ENCODE data around the gene FAT1.

The FAT1 gene

GRCh38 chr4:186599483-186599882 is 124.2 kb downstream of the FAT1 start:
- POLR2A ChIA-PET: no interaction called here
- CTCF ChIA-PET: no interaction called here
- no peak for DNase-seq (ENCODE audit: extremely low spot score)
- TF ChIP-seq FOXK2 (IDR thresholded peaks at IDR 0.05): no peak

- DNase-seq (ENCODE audit: extremely low spot score): no peak
- POLR2A ChIA-PET: no interaction called here
- TF ChIP-seq CTBP1 (IDR thresholded peaks at IDR 0.05; ENCODE audit: borderline replicate concordance) (no peak), ZNF384 (IDR thresholded peaks at IDR 0.05) (no peak), FOXK2 (IDR thresholded peaks at IDR 0.05) (no peak), FOXM1 (IDR thresholded peaks at IDR 0.05; ENCODE audit: borderline replicate concordance) (no peak), PKNOX1 (IDR thresholded peaks at IDR 0.05) (no peak), HDGF (IDR thresholded peaks at IDR 0.05; ENCODE audit: borderline replicate concordance) (no peak), ELF4 (IDR thresholded peaks at IDR 0.05) (no peak), TARDBP (IDR thresholded peaks at IDR 0.05) (no peak), NFRKB (IDR thresholded peaks at IDR 0.05) (no peak)
- CTCF ChIA-PET: no interaction called here
Measured at GRCh38 chr4:186598686-186599085, 125.0 kb downstream of the FAT1 start.

GRCh38 chr4:186596850-186597390 is 126.7 kb downstream of the FAT1 start:
- no peak for DNase-seq (ENCODE audit: extremely low spot score)
- POLR2A ChIA-PET: no interaction called here
- no peak for TF ChIP-seq ARNT (IDR thresholded peaks at IDR 0.05)
- no peak for TF ChIP-seq FOXM1 (IDR thresholded peaks at IDR 0.05; ENCODE audit: borderline replicate concordance)
- no peak for TF ChIP-seq LEF1 (IDR thresholded peaks at IDR 0.05; ENCODE audit: borderline replicate concordance)
- TF ChIP-seq SUZ12 (IDR thresholded peaks at IDR 0.05): no peak
- TF ChIP-seq FOXA1 (IDR thresholded peaks at IDR 0.05): no peak
- TF ChIP-seq CTBP1 (IDR thresholded peaks at IDR 0.05; ENCODE audit: borderline replicate concordance): no peak
- no peak for TF ChIP-seq FOXK2 (IDR thresholded peaks at IDR 0.05)
- TF ChIP-seq PKNOX1 (IDR thresholded peaks at IDR 0.05): no peak
- TF ChIP-seq L3MBTL2 (conservative IDR thresholded peaks at IDR 0.05): no peak
- TF ChIP-seq ZNF384 (IDR thresholded peaks at IDR 0.05): no peak
- TF ChIP-seq SP1 (IDR thresholded peaks at IDR 0.05): no peak
- no peak for TF ChIP-seq HDGF (IDR thresholded peaks at IDR 0.05; ENCODE audit: borderline replicate concordance)
- TF ChIP-seq NFRKB (IDR thresholded peaks at IDR 0.05): no peak
- no peak for TF ChIP-seq TARDBP (IDR thresholded peaks at IDR 0.05)
- TF ChIP-seq ELF4 (IDR thresholded peaks at IDR 0.05): no peak
- TF ChIP-seq BHLHE40 (IDR thresholded peaks at IDR 0.05; ENCODE audit: borderline replicate concordance): no peak
- CTCF ChIA-PET: no interaction called here

- ChIA-PET CTCF (no interaction called here), POLR2A (no interaction called here)
- TF ChIP-seq HDGF (IDR thresholded peaks at IDR 0.05; ENCODE audit: borderline replicate concordance) (no peak), CTBP1 (IDR thresholded peaks at IDR 0.05; ENCODE audit: borderline replicate concordance) (no peak), FOXM1 (IDR thresholded peaks at IDR 0.05; ENCODE audit: borderline replicate concordance) (no peak), FOXK2 (IDR thresholded peaks at IDR 0.05) (no peak), L3MBTL2 (conservative IDR thresholded peaks at IDR 0.05) (no peak), NFRKB (IDR thresholded peaks at IDR 0.05) (no peak), BHLHE40 (IDR thresholded peaks at IDR 0.05; ENCODE audit: borderline replicate concordance) (no peak), ZNF384 (IDR thresholded peaks at IDR 0.05) (no peak), SUZ12 (IDR thresholded peaks at IDR 0.05) (no peak), ARNT (IDR thresholded peaks at IDR 0.05) (no peak), TARDBP (IDR thresholded peaks at IDR 0.05) (no peak)
- no peak for DNase-seq (ENCODE audit: extremely low spot score)
Measured at GRCh38 chr4:186596346-186596745, 127.3 kb downstream of the FAT1 start.

GRCh38 chr4:186593587-186593973 is 130.1 kb downstream of the FAT1 start:
- no peak for TF ChIP-seq ZNF384 (IDR thresholded peaks at IDR 0.05)
- no peak for TF ChIP-seq HDGF (IDR thresholded peaks at IDR 0.05; ENCODE audit: borderline replicate concordance)
- TF ChIP-seq ELF4 (IDR thresholded peaks at IDR 0.05): no peak
- no peak for TF ChIP-seq CTBP1 (IDR thresholded peaks at IDR 0.05; ENCODE audit: borderline replicate concordance)
- no peak for TF ChIP-seq NFRKB (IDR thresholded peaks at IDR 0.05)
- TF ChIP-seq FOXM1 (IDR thresholded peaks at IDR 0.05; ENCODE audit: borderline replicate concordance): no peak
- POLR2A ChIA-PET: no interaction called here
- DNase-seq (ENCODE audit: extremely low spot score): no peak
- CTCF ChIA-PET: interaction anchor here (0.8 kb wide), 1 partner anchor 297 kb away, joined by 3 read pairs; no protein-coding TSS in a partner anchor

- ChIA-PET POLR2A (interaction anchor here (1.5 kb wide), 1 partner anchor 130 kb away, joined by 6 read pairs; the partner anchor contains the start of gene FAT1), CTCF (interaction anchor here (0.8 to 1.0 kb wide), 2 partner anchors 38 to 297 kb away, joined by 3 read pairs; partner anchors contain the start of gene MTNR1A)
- TF ChIP-seq CTBP1 (IDR thresholded peaks at IDR 0.05; ENCODE audit: borderline replicate concordance): no peak
- no peak for TF ChIP-seq HDGF (IDR thresholded peaks at IDR 0.05; ENCODE audit: borderline replicate concordance)
- no peak for TF ChIP-seq NFRKB (IDR thresholded peaks at IDR 0.05)
- TF ChIP-seq L3MBTL2 (conservative IDR thresholded peaks at IDR 0.05): no peak
- TF ChIP-seq PKNOX1 (IDR thresholded peaks at IDR 0.05): no peak
- TF ChIP-seq ARNT (IDR thresholded peaks at IDR 0.05): no peak
- no peak for TF ChIP-seq LEF1 (IDR thresholded peaks at IDR 0.05; ENCODE audit: borderline replicate concordance)
- TF ChIP-seq FOXM1 (IDR thresholded peaks at IDR 0.05; ENCODE audit: borderline replicate concordance): no peak
- DNase-seq (ENCODE audit: extremely low spot score): no peak
Measured at GRCh38 chr4:186592966-186593586, 130.6 kb downstream of the FAT1 start.
